H9 (cell line): ENCODE results near the gene CAT. TPM values are rescaled to one million over a fixed set of nuclear protein-coding genes. Genes with fewer than 3 reads are reported as not detected.

ENCODE experiments used
- DNase-seq: peaks from one replicate; pipeline ENCODE4 v3.0.0-alpha.2; 2017
- H2AFZ ChIP-seq: one replicate; pipeline ENCODE4 v1.6.1; 2013; ENCODE audit warnings: mild to moderate bottlenecking, low read length, control low read depth, moderate library complexity
- H2AK5ac ChIP-seq: 2 replicates; pipeline ENCODE4 v1.6.1; 2013; ENCODE audit warnings: low read length, control low read depth, mixed read lengths; ENCODE audit not compliant: insufficient read length
- H2BK120ac ChIP-seq: one replicate; pipeline ENCODE4 v1.6.1; 2013; ENCODE audit warnings: low read depth, mild to moderate bottlenecking, low read length, control low read depth, inconsistent platforms; ENCODE audit not compliant: poor library complexity, severe bottlenecking
- H2BK12ac ChIP-seq: 2 replicates; pipeline ENCODE4 v1.6.1; 2013; ENCODE audit warnings: low read length, control low read depth, mixed read lengths, low read depth; ENCODE audit not compliant: insufficient read length
- H2BK15ac ChIP-seq: 2 replicates; pipeline ENCODE4 v1.6.1; 2013; ENCODE audit warnings: low read depth, low read length, control low read depth
- H2BK20ac ChIP-seq: one replicate; pipeline ENCODE4 v1.6.1; 2013; ENCODE audit warnings: low read depth, mild to moderate bottlenecking, low read length, control low read depth, inconsistent platforms; ENCODE audit not compliant: poor library complexity, severe bottlenecking
- H2BK5ac ChIP-seq: 2 replicates; pipeline ENCODE4 v1.6.1; 2013; ENCODE audit warnings: low read length, control low read depth, mixed read lengths; ENCODE audit not compliant: insufficient read length
- H3K14ac ChIP-seq: 2 replicates; pipeline ENCODE4 v1.6.1; 2013; ENCODE audit warnings: low read length, control low read depth; ENCODE audit not compliant: insufficient read depth
- H3K18ac ChIP-seq: 2 replicates; pipeline ENCODE4 v1.6.1; 2013; ENCODE audit warnings: low read depth, mild to moderate bottlenecking, mixed read lengths, low read length, control low read depth; ENCODE audit not compliant: insufficient read length
- H3K23ac ChIP-seq: 2 replicates; pipeline ENCODE4 v1.6.1; 2013; ENCODE audit warnings: low read length, control low read depth, mixed read lengths, low read depth; ENCODE audit not compliant: insufficient read length
- H3K23me2 ChIP-seq: 2 replicates; pipeline ENCODE4 v1.6.1; 2013; ENCODE audit warnings: low read depth, mild to moderate bottlenecking, mixed read lengths, low read length, control low read depth; ENCODE audit not compliant: insufficient read length, poor library complexity, severe bottlenecking
- H3K27ac ChIP-seq: 2 replicates; pipeline ENCODE4 v1.5.1; 2013; ENCODE audit warnings: low read length, control low read depth, mixed read lengths, low read depth; ENCODE audit not compliant: insufficient read length
- H3K27me3 ChIP-seq: 2 replicates; pipeline ENCODE4 v1.6.1; 2013; ENCODE audit warnings: low read length, control low read depth, inconsistent platforms; ENCODE audit not compliant: insufficient read depth
- H3K4ac ChIP-seq: 2 replicates; pipeline ENCODE4 v1.6.1; 2013; ENCODE audit warnings: low read depth, mild to moderate bottlenecking, control low read depth, inconsistent platforms, low read length, moderate library complexity
- H3K4me1 ChIP-seq: 2 replicates; pipeline ENCODE4 v1.6.1; 2013; ENCODE audit warnings: low read length, control low read depth, inconsistent platforms; ENCODE audit not compliant: insufficient read depth
- H3K4me2 ChIP-seq: 2 replicates; pipeline ENCODE4 v1.6.1; 2013; ENCODE audit warnings: low read length, control low read depth, mixed read lengths; ENCODE audit not compliant: insufficient read length, insufficient read depth
- H3K56ac ChIP-seq: 2 replicates; pipeline ENCODE4 v1.6.1; 2013; ENCODE audit warnings: low read depth, mild to moderate bottlenecking, mixed read lengths, low read length, control low read depth; ENCODE audit not compliant: insufficient read length
- H3K79me1 ChIP-seq: 2 replicates; pipeline ENCODE4 v1.6.1; 2013; ENCODE audit warnings: low read depth, mild to moderate bottlenecking, moderate library complexity, low read length, control low read depth, inconsistent platforms; ENCODE audit not compliant: insufficient read depth, poor library complexity, severe bottlenecking
- H3K79me2 ChIP-seq: 2 replicates; pipeline ENCODE4 v1.6.1; 2013; ENCODE audit warnings: low read length, control low read depth, inconsistent platforms; ENCODE audit not compliant: insufficient read depth
- H3K9ac ChIP-seq: 2 replicates; pipeline ENCODE4 v1.6.1; 2013; ENCODE audit warnings: low read length, control low read depth, mixed read lengths; ENCODE audit not compliant: insufficient read length; ENCODE audit errors: extremely low read depth
- H3K9me3 ChIP-seq: one replicate; pipeline ENCODE4 v1.6.1; 2013; ENCODE audit warnings: low read depth, low read length, inconsistent platforms; ENCODE audit not compliant: control insufficient read depth
- H3T11ph ChIP-seq: one replicate; pipeline ENCODE4 v1.6.1; 2013; ENCODE audit warnings: mild to moderate bottlenecking, low read length, control low read depth, inconsistent platforms
- H4K20me1 ChIP-seq: one replicate; pipeline ENCODE4 v1.6.1; 2013; ENCODE audit not compliant: control insufficient read depth, insufficient read length, insufficient read depth
- H4K5ac ChIP-seq: 2 replicates; pipeline ENCODE4 v1.6.1; 2013; ENCODE audit warnings: low read depth, mild to moderate bottlenecking, mixed read lengths, low read length, control low read depth; ENCODE audit not compliant: insufficient read length
- H4K8ac ChIP-seq: replicated peaks from 2 replicates; pipeline ENCODE4 v1.6.1; 2013; ENCODE audit warnings: low read length, control low read depth, mixed read lengths, low read depth; ENCODE audit not compliant: insufficient read length
- H4K91ac ChIP-seq: 2 replicates; pipeline ENCODE4 v1.6.1; 2013; ENCODE audit warnings: low read depth, mild to moderate bottlenecking, moderate library complexity, mixed read lengths, low read length, control low read depth; ENCODE audit not compliant: insufficient read length
- H3K27ac Mint-ChIP-seq, 3 experiments: 2 replicates in 2 of 3; 3 replicates in 1 of 3; pipeline ENCODE4 v1.8.0; 2020 to 2021; ENCODE audit warnings: mixed read lengths in 3 of 3, mild to moderate bottlenecking in 1 of 3, moderate library complexity in 1 of 3
- H3K27me3 Mint-ChIP-seq: 2 replicates; pipeline ENCODE4 v1.8.0; 2021; ENCODE audit warnings: low read depth, mild to moderate bottlenecking, moderate library complexity, mixed read lengths
- H3K36me3 Mint-ChIP-seq, 3 experiments: 2 replicates in 2 of 3; 3 replicates in 1 of 3; pipeline ENCODE4 v1.8.0; 2020 to 2021; ENCODE audit warnings: low read depth in 3 of 3, mixed read lengths in 3 of 3; ENCODE audit not compliant: insufficient read depth in 1 of 3
- H3K4me1 Mint-ChIP-seq, 2 experiments: 2 replicates each; pipeline ENCODE4 v1.8.0; 2020; ENCODE audit warnings: mixed read lengths in 2 of 2
- H3K4me3 Mint-ChIP-seq, 2 experiments: 2 replicates in 1 of 2; 3 replicates in 1 of 2; pipeline ENCODE4 v1.8.0; 2020 to 2021; ENCODE audit warnings: mild to moderate bottlenecking in 2 of 2, mixed read lengths in 2 of 2, moderate library complexity in 1 of 2
- H3K9me3 Mint-ChIP-seq, 2 experiments: 2 replicates in 1 of 2; 3 replicates in 1 of 2; pipeline ENCODE4 v1.8.0; 2020; ENCODE audit warnings: mild to moderate bottlenecking in 2 of 2, mixed read lengths in 2 of 2, moderate library complexity in 1 of 2
- CTCF ChIP-seq: fragments of 200-600 bp; sonication (generic); conservative IDR thresholded peaks from 3 replicates; pipeline ENCODE4 v1.8.0; 2021; ENCODE audit warnings: antibody characterized with exemption, mild to moderate bottlenecking
- WGBS: extraction: QIAGEN DNeasy Blood & Tissue Kit; methylation state at CpG from one replicate; pipeline ENCODE4 v1.1.7; 2013; ENCODE audit warnings: missing lambda C conversion rate, low lambda C conversion rate, mixed read lengths; ENCODE audit not compliant: insufficient read length; ENCODE audit errors: extremely low coverage; 5-methylcytosine and 5-hydroxymethylcytosine counted together
- total RNA-seq: library from RNA; stranded (reverse); gene quantifications from 2 replicates; pipeline ENCODE4 v1.2.1, GENCODE V29; 2021

CAT gene
- total RNA-seq, 1 experiment from 2014 or later: 9.9 TPM

DNA sequence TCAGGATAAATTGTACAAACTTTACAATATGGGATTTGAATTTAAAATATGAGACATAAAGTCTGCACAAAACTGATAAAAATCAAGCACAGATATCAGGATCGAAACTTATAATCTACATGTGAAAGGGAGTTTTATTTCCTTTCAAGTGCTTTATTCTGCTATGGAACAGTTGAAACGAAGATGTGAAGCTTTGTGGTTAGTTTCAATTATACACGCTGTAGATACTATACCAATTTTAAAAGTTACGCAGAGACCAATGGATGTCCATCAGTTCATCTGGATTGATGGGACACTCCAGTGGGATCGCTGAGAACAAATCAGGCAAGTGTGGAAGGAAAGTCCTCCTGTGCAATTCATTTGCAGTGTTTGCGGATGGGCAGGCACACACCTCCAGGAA lies 34.5 kb upstream of the CAT start:
- no peaks in the 10 kb centered on the region for H3K9me3 ChIP-seq
- H4K5ac ChIP-seq: no peak overlapping the region
- H3K79me2 ChIP-seq: no peaks in the 10 kb centered on the region
- no peak overlapping the region for H2BK5ac ChIP-seq
- no peaks in the 10 kb centered on the region for H3K27me3 ChIP-seq
- H3K4me1 Mint-ChIP-seq: peaks cover 0 to 4% of the 10 kb centered on the region in 2 experiments; a peak in 1 of 4 replicates
- WGBS: no CpG with 5 or more reads among the region's 6 CpGs
- no peak overlapping the region for H2BK12ac ChIP-seq
- no peak overlapping the region for H3K27ac Mint-ChIP-seq
- H3K4me1 ChIP-seq: no peaks in the 10 kb centered on the region
- no peak overlapping the region for H2BK20ac ChIP-seq
- no peak overlapping the region for H3K27ac ChIP-seq
- H3K9me3 Mint-ChIP-seq: peaks cover 0 to 4% of the 10 kb centered on the region in 2 experiments; a peak in 1 of 5 replicates
- H3K23me2 ChIP-seq: no peaks in the 10 kb centered on the region
- H3T11ph ChIP-seq: no peak overlapping the region
- no peak overlapping the region for H4K91ac ChIP-seq
- H4K8ac ChIP-seq: no peak overlapping the region
- H3K4me2 ChIP-seq: no peak overlapping the region
- H2BK15ac ChIP-seq: no peak overlapping the region
- no peaks in the 10 kb centered on the region for H3K79me1 ChIP-seq
- no peak overlapping the region for H3K18ac ChIP-seq
- no peak overlapping the region for H3K14ac ChIP-seq
- H3K56ac ChIP-seq: no peak overlapping the region
- DNase-seq: no peak
- no peak overlapping the region for H3K4ac ChIP-seq
- no peak overlapping the region for H3K23ac ChIP-seq
- H3K9ac ChIP-seq: no peak overlapping the region
- H3K4me3 Mint-ChIP-seq: no peak overlapping the region
- H3K27me3 Mint-ChIP-seq: peaks cover 20% of the 10 kb centered on the region
- TF ChIP-seq CTCF: no peak
- no peak overlapping the region for H2AK5ac ChIP-seq
- H2BK120ac ChIP-seq: no peak overlapping the region
- no peak overlapping the region for H2AFZ ChIP-seq
- H3K36me3 Mint-ChIP-seq: peaks cover 0 to 3% (median 0%) of the 10 kb centered on the region in 3 experiments; a peak in 2 of 7 replicates
- no peaks in the 10 kb centered on the region for H4K20me1 ChIP-seq
